Smooth muscle cell (in vitro differentiated cells): ENCODE results near the gene ADRA1B. TPM values are rescaled to one million over a fixed set of nuclear protein-coding genes. Genes with fewer than 3 reads are reported as not detected.

Experiments
- DNase-seq: peaks from one replicate; lab custom pipeline; 2025; ENCODE audit not compliant: unreplicated experiment; lab: John Stamatoyannopoulos, UW
- H2AFZ ChIP-seq: fragments of 200-600 bp; sonication (generic); 2 replicates; pipeline ENCODE4 v1.6.0; 2016; ENCODE audit warnings: antibody characterized with exemption, low read depth, mild to moderate bottlenecking
- H3F3A ChIP-seq: fragments of 200-600 bp; sonication (generic); 2 replicates; pipeline ENCODE4 v1.6.0; 2017; ENCODE audit warnings: antibody characterized with exemption, low read depth
- H3K27ac ChIP-seq: fragments of 200-600 bp; sonication (generic); 2 replicates; pipeline ENCODE4 v1.5.1; 2016; ENCODE audit warnings: low read depth, mild to moderate bottlenecking
- H3K27me3 ChIP-seq: fragments of 200-600 bp; sonication (generic); 2 replicates; pipeline ENCODE4 v1.6.1; 2016; ENCODE audit warnings: low read depth, mild to moderate bottlenecking
- H3K36me3 ChIP-seq: fragments of 200-600 bp; sonication (generic); 2 replicates; pipeline ENCODE4 v1.5.1; 2016; ENCODE audit warnings: low read depth
- H3K4me1 ChIP-seq: fragments of 200-600 bp; sonication (generic); 2 replicates; pipeline ENCODE4 v1.5.1; 2016; ENCODE audit warnings: low read depth
- H3K4me2 ChIP-seq: fragments of 200-600 bp; sonication (generic); 2 replicates; pipeline ENCODE4 v1.6.0; 2016; ENCODE audit warnings: mild to moderate bottlenecking
- H3K4me3 ChIP-seq: fragments of 200-600 bp; sonication (generic); 2 replicates; pipeline ENCODE4 v1.5.1; 2016; ENCODE audit warnings: mild to moderate bottlenecking
- H3K79me2 ChIP-seq: fragments of 200-600 bp; sonication (generic); 2 replicates; pipeline ENCODE4 v1.6.0; 2016; ENCODE audit warnings: low read depth, mild to moderate bottlenecking
- H3K9ac ChIP-seq: fragments of 200-600 bp; sonication (generic); 2 replicates; pipeline ENCODE4 v1.6.0; 2016; ENCODE audit warnings: low read depth
- H3K9me3 ChIP-seq: fragments of 200-600 bp; sonication (generic); replicated peaks from 2 replicates; pipeline ENCODE4 v1.5.1; 2016; ENCODE audit warnings: low read depth
- H4K20me1 ChIP-seq: fragments of 200-600 bp; sonication (generic); 2 replicates; pipeline ENCODE4 v1.6.0; 2016; ENCODE audit warnings: low read depth
- CTCF ChIP-seq: fragments of 200-600 bp; sonication (generic); IDR thresholded peaks from 2 replicates; pipeline ENCODE4 v1.5.1; 2017; ENCODE audit warnings: borderline replicate concordance, mild to moderate bottlenecking, antibody characterized with exemption; ENCODE audit not compliant: insufficient read depth, poor library complexity, severe bottlenecking
- WGBS: methylation state at CpG from one replicate; pipeline ENCODE4 v1.1.7; 2016; ENCODE audit warnings: low lambda C conversion rate; 5-methylcytosine and 5-hydroxymethylcytosine counted together
- polyA plus RNA-seq: library from polyadenylated mRNA; unstranded; fragments of >200 nt; fragmentation: Nextera tagmentation; extraction: Ambion mirVana; gene quantifications from 2 replicates; pipeline ENCODE4 v1.2.1, GENCODE V29; 2016
- small RNA-seq: library from RNA; depleted of rRNA; stranded (forward); fragments of <200 nt; gene quantifications from one replicate; pipeline ENCODE3, GENCODE V24; 2014
- total RNA-seq: library from RNA; depleted of rRNA; stranded (reverse); fragments of >200 nt; gene quantifications from 2 replicates; pipeline ENCODE4 v1.2.3, GENCODE V29; 2014

ADRA1B gene
- total and polyA plus RNA-seq, 2 experiments from 2014 or later = 0.34 to 0.36 TPM

DNA sequence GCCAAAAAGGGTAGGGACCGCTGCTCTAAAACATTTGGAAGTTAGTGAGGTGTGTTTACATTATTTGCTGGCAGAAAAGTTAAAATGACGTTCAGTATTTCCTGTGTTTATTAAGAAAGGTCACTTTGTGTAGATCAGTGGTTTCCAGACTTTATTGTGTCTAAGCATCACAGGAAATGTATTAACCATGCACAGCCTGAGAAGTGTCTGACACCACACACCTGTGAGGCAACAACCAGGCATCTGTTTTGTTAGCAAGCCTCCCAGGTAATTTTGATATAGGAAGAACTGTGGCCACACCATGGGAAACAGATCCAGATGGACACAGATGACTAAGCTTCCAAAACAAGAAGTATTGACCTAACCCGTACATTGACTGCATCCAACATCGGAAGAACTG lies 104.7 kb downstream of the ADRA1B start:
- no peak overlapping the region for H3K4me2 ChIP-seq
- peaks cover 9% of the 10 kb centered on the region for H3K79me2 ChIP-seq
- DNase-seq = no peak
- no peak for TF ChIP-seq CTCF
- WGBS = 89% methylated on average over 4 of the region's 4 CpGs
- no peaks in the 10 kb centered on the region for H3K9me3 ChIP-seq
- no peaks in the 10 kb centered on the region for H3K4me1 ChIP-seq
- H3K4me3 ChIP-seq = no peak overlapping the region
- H3F3A ChIP-seq = no peaks in the 10 kb centered on the region
- H4K20me1 ChIP-seq = peaks cover 13% of the 10 kb centered on the region
- H2AFZ ChIP-seq = no peak overlapping the region
- H3K9ac ChIP-seq = no peak overlapping the region
- H3K27me3 ChIP-seq = no peaks in the 10 kb centered on the region
- H3K27ac ChIP-seq = no peak overlapping the region
- no peaks in the 10 kb centered on the region for H3K36me3 ChIP-seq

DNA sequence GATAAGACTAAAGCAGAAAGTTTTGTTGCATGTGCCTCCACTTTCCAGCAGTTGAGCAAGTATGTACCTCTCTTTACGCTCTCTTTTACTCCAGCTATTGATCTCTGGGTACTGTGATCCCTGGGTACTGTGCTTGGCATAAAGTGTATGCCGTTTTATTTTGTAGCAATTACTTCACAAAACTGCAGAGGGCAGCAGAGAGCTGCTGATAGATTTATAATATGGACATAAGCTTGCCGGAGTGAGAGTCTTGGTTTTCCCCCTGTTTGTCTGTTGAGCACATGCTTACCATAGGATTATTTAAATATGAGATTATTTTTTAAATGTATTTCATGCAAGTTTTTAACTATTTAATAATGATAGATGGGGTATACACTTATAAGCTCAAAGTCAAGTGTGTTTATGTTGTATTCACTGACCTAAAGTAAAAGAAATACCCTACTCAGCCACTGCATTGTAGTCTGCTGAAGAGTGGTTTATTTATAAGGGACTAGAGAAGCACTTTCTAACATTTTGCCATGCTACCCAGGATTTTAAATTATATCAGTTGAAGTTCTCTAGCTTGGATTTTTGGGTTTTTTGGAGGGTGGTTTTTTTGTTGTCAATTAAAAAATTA lies 105.7 kb downstream of the ADRA1B start:
- no peak overlapping the region for H3K27ac ChIP-seq
- no peak overlapping the region for H3K9ac ChIP-seq
- no peaks in the 10 kb centered on the region for H3K4me1 ChIP-seq
- H2AFZ ChIP-seq = no peak overlapping the region
- peaks cover 18% of the 10 kb centered on the region for H4K20me1 ChIP-seq
- 28% methylated on average over 3 of the region's 3 CpGs for WGBS
- no peak overlapping the region for H3K4me3 ChIP-seq
- TF ChIP-seq CTCF = peak; percentile 83
- peak; percentile 2 for DNase-seq
- no peak overlapping the region for H3K4me2 ChIP-seq
- H3K79me2 ChIP-seq = peaks cover 9% of the 10 kb centered on the region
- no peaks in the 10 kb centered on the region for H3K9me3 ChIP-seq
- H3K36me3 ChIP-seq = no peaks in the 10 kb centered on the region
- no peaks in the 10 kb centered on the region for H3K27me3 ChIP-seq
- no peaks in the 10 kb centered on the region for H3F3A ChIP-seq

Small RNAs within 50 kb of the gene (small RNA-seq; reads per million reads assigned to genes)
- not detected for gene RF00019

Other genes with a start within 250 kb of the ADRA1B start
- gene TTC1, start 92.7 kb downstream of the ADRA1B start, total RNA-seq = 31.5 and 38.4 TPM in 2 replicates
- 45.7 and 50.7 TPM in 2 replicates for gene TTC1, start 92.7 kb downstream of the ADRA1B start, polyA plus RNA-seq
- gene PWWP2A, start 203.0 kb downstream of the ADRA1B start, total RNA-seq = 22.6 and 34.9 TPM in 2 replicates
- gene PWWP2A, start 203.0 kb downstream of the ADRA1B start, polyA plus RNA-seq = 18.6 and 25.5 TPM in 2 replicates